K562 (cell line): ENCODE measurements around the gene LRP1. TPM values are rescaled to one million over a fixed set of nuclear protein-coding genes. Genes with fewer than 3 reads are reported as not detected.

Experiments used
- ATAC-seq: fragments of 200-7000 bp; cut with Tn5 transposase; 3 replicates; pipeline ENCODE4 v1.9.1; 2020; ENCODE audit warnings: moderate library complexity
- BruUV-seq: library from RNA; stranded (reverse); fragments of 400-500 nt; replicated peaks from 2 replicates; lab custom pipeline; 2021; lab: Mats Ljungman, UMichigan
- CTCF ChIA-PET: fragments of 300-600 bp; formaldehyde crosslinking; extraction: SDS; loops from one replicate; lab custom pipeline; 2021; ENCODE audit warnings: low intra/inter-chr PET ratio; lab: Yijun Ruan, JAX
- POLR2A ChIA-PET: fragments of 300-600, 350-650 bp; sonication (Branson Sonifier 250); formaldehyde crosslinking; extraction: SDS; loops from one replicate; lab custom pipeline; 2021; ENCODE audit warnings: antibody characterized with exemption, inconsistent platforms; lab: Yijun Ruan, JAX
- DNase-seq, 4 experiments: peaks; one replicate each; pipeline versions ENCODE4 v3.0.0 to v3.0.0-alpha.2; 2011 to 2018; ENCODE audit warnings: low spot score in 3 of 4, mixed read lengths in 3 of 4; ENCODE audit errors: extremely low read depth in 1 of 4
- FAIRE-seq: peaks from 2 replicates; lab custom pipeline; 2011; peaks lifted over from hg19 to GRCh38; lab: Jason Lieb, UNC
- H2AFZ ChIP-seq: 2 replicates; pipeline ENCODE4 v1.6.0; 2011; ENCODE audit warnings: low read depth, low read length, control low read depth, inconsistent platforms
- H3K27ac ChIP-seq: fragments of 200-600 bp; 3 replicates; pipeline ENCODE4 v1.8.0; 2011; ENCODE audit warnings: low read depth, mild to moderate bottlenecking, control low read depth, inconsistent platforms, low read length, moderate library complexity, mixed read lengths; ENCODE audit errors: extremely low read depth
- H3K27me3 ChIP-seq, 2 experiments: fragments of 300-600 bp in 1 of 2; 2 replicates in 1 of 2; 3 replicates in 1 of 2; pipeline versions ENCODE4 v1.6.0 to v1.8.0; 2011; ENCODE audit warnings: inconsistent platforms in 2 of 2, low read length in 2 of 2, mild to moderate bottlenecking in 1 of 2, mixed read lengths in 1 of 2, moderate library complexity in 1 of 2; ENCODE audit not compliant: control insufficient read depth in 2 of 2, insufficient read depth in 2 of 2
- H3K36me3 ChIP-seq: fragments of 300-600 bp; 3 replicates; pipeline ENCODE4 v1.8.0; 2011; ENCODE audit warnings: mild to moderate bottlenecking, low read length, inconsistent platforms; ENCODE audit not compliant: control insufficient read depth, insufficient read depth
- H3K4me1 ChIP-seq, 2 experiments: fragments of 200-600 bp in 1 of 2; replicated peaks in 1 of 2; 2 replicates in 1 of 2; 3 replicates in 1 of 2; pipeline versions ENCODE4 v1.5.1 to v1.8.0; 2011; ENCODE audit warnings: inconsistent platforms in 2 of 2, low read length in 2 of 2, mild to moderate bottlenecking in 1 of 2, mixed read lengths in 1 of 2, moderate library complexity in 1 of 2; ENCODE audit not compliant: control insufficient read depth in 2 of 2, insufficient read depth in 2 of 2
- H3K4me2 ChIP-seq: 2 replicates; pipeline ENCODE4 v1.6.1; 2011; ENCODE audit warnings: low read length, control low read depth, inconsistent platforms, mixed read lengths; ENCODE audit not compliant: insufficient read depth
- H3K4me3 ChIP-seq: fragments of 200-600 bp; sonication (generic), shearing (Covaris generic); 2 replicates; pipeline ENCODE4 v1.5.1; 2016; ENCODE audit warnings: control low read depth, inconsistent platforms
- H3K79me2 ChIP-seq: fragments of 200-600 bp; 3 replicates; pipeline ENCODE4 v1.8.0; 2011; ENCODE audit warnings: low read length, inconsistent platforms; ENCODE audit not compliant: control insufficient read depth, insufficient read depth
- H3K9ac ChIP-seq, 2 experiments: 2 replicates each; pipeline versions ENCODE4 v1.6.0 to v1.6.1; 2011; ENCODE audit warnings: low read depth in 2 of 2, low read length in 2 of 2, control low read depth in 1 of 2, inconsistent platforms in 1 of 2, mild to moderate bottlenecking in 1 of 2, mixed read lengths in 1 of 2; ENCODE audit not compliant: insufficient read depth in 1 of 2
- H3K9me1 ChIP-seq: one replicate; pipeline ENCODE4 v1.6.0; 2011; ENCODE audit warnings: inconsistent platforms, mild to moderate bottlenecking, low read length, moderate library complexity; ENCODE audit not compliant: control insufficient read depth, insufficient read depth
- H3K9me3 ChIP-seq: replicated peaks from 2 replicates; pipeline ENCODE4 v1.5.1; 2011; ENCODE audit warnings: low read depth, low read length, inconsistent platforms; ENCODE audit not compliant: control insufficient read depth, insufficient read depth
- H4K20me1 ChIP-seq: replicated peaks from 2 replicates; pipeline ENCODE4 v1.6.1; 2011; ENCODE audit warnings: low read length, inconsistent platforms, mixed read lengths; ENCODE audit not compliant: control insufficient read depth, insufficient read depth
- ARHGAP35 ChIP-seq: fragments of 450-650 bp; IDR thresholded peaks from 2 replicates; pipeline ENCODE4 v1.6.1; 2018; ENCODE audit not compliant: partially characterized antibody
- ARNT ChIP-seq, 2 experiments: fragments of 450-650 bp; IDR thresholded peaks; 2 replicates each; pipeline ENCODE4 v1.6.1; 2016; ENCODE audit warnings: mild to moderate bottlenecking in 1 of 2
- ATF3 ChIP-seq, 2 experiments: fragments of 450-650 bp in 1 of 2; sonication (generic) in 1 of 2; formaldehyde crosslinking in 1 of 2; IDR thresholded peaks in 1 of 2; conservative IDR thresholded peaks in 1 of 2; 2 replicates each; pipeline versions ENCODE4 v1.6.1 to v1.8.1; 2016 to 2023; ENCODE audit warnings: mild to moderate bottlenecking in 2 of 2, moderate library complexity in 2 of 2, inconsistent platforms in 1 of 2, missing genetic modification reagents in 1 of 2
- BRD4 ChIP-seq: fragments of 200-600 bp; sonication (generic); IDR thresholded peaks from 2 replicates; pipeline ENCODE4 v1.6.1; 2017; ENCODE audit warnings: inconsistent platforms
- CBX2 ChIP-seq: fragments of 200-600 bp; sonication (generic); IDR thresholded peaks from one replicate; pipeline ENCODE4 v1.6.1; 2012; ENCODE audit warnings: mild to moderate bottlenecking, low read length, inconsistent platforms; ENCODE audit not compliant: insufficient read depth, poor library complexity, severe bottlenecking
- CGGBP1 ChIP-seq: fragments of 250-450 bp; sonication (Bioruptor Pico); IDR thresholded peaks from 2 replicates; pipeline ENCODE4 v1.9.0; 2021; ENCODE audit warnings: mild to moderate bottlenecking
- DIDO1 ChIP-seq: fragments of 450-650 bp; IDR thresholded peaks from 2 replicates; pipeline ENCODE4 v1.6.1; 2016; ENCODE audit warnings: low read depth, missing biosample characterization, missing genetic modification characterization
- FOXO4 ChIP-seq: fragments of 450-650 bp; formaldehyde crosslinking; IDR thresholded peaks from 2 replicates; pipeline ENCODE4 v1.4.0; 2020; ENCODE audit warnings: mild to moderate bottlenecking, moderate library complexity
- HMG20B ChIP-seq: fragments of 250-450 bp; sonication (Bioruptor Pico); IDR thresholded peaks from 2 replicates; pipeline ENCODE4 v1.5.0; 2021; ENCODE audit warnings: mild to moderate bottlenecking
- KAT8 ChIP-seq: fragments of 450-650 bp; IDR thresholded peaks from 2 replicates; pipeline ENCODE4 v1.6.1; 2016; ENCODE audit warnings: low read depth, mild to moderate bottlenecking
- KDM1A ChIP-seq, 2 experiments: fragments of 450-650 bp; IDR thresholded peaks; 2 replicates each; pipeline ENCODE4 v1.6.1; 2016; ENCODE audit warnings: mild to moderate bottlenecking in 2 of 2
- RBM25 ChIP-seq: fragments of 200-400 bp; formaldehyde crosslinking; IDR thresholded peaks from 2 replicates; pipeline ENCODE4 v1.6.1; 2018; ENCODE audit warnings: low read length, low read depth, moderate library complexity; ENCODE audit not compliant: severe bottlenecking
- SIRT6 ChIP-seq: IDR thresholded peaks from one replicate; pipeline ENCODE4 v1.6.1; 2012; ENCODE audit warnings: low read depth, mild to moderate bottlenecking, control low read depth, inconsistent platforms, low read length, moderate library complexity
- SMARCA5 ChIP-seq: fragments of 450-650 bp; IDR thresholded peaks from 2 replicates; pipeline ENCODE4 v1.6.1; 2016
- THAP7 ChIP-seq: fragments of 250-450 bp; sonication (Bioruptor Pico); IDR thresholded peaks from 2 replicates; pipeline ENCODE4 v1.5.0; 2021
- THRB ChIP-seq: fragments of 450-650 bp; formaldehyde crosslinking; conservative IDR thresholded peaks from 2 replicates; pipeline ENCODE4 v1.4.0; 2022; ENCODE audit warnings: mild to moderate bottlenecking, missing genetic modification characterization
- WGBS: fragments of 100-300 bp; shearing (Covaris generic); methylation state at CpG from one replicate; pipeline ENCODE4 v1.1.6; 2016; ENCODE audit warnings: low coverage, mixed read lengths; ENCODE audit not compliant: insufficient coverage; ENCODE audit errors: missing lambda C conversion rate; 5-methylcytosine and 5-hydroxymethylcytosine counted together
- in situ Hi-C: fragments of 300-500 bp; cut with MboI; formaldehyde crosslinking; loops from 4 replicates; pipeline ENCODE4 v1.15.0; 2018; ENCODE audit warnings: inconsistent platforms, mixed read lengths
- intact Hi-C: fragments of 100-400 bp; cut with micrococcal nuclease; formaldehyde crosslinking; loops from 2 replicates; pipeline ENCODE4 v1.14.2; 2022
- polyA plus RNA-seq, 8 experiments: library from polyadenylated mRNA; depleted of rRNA in 4 of 8; stranded (reverse) in 5 of 8; unstranded in 3 of 8; fragments of >200 nt; fragmentation: Nextera tagmentation in 2 of 8; fragmentation: Illumina TruSeq in 1 of 8; extraction: Ambion mirVana in 2 of 8; extraction: Trizol in 1 of 8; gene quantifications; 2 replicates each; pipeline versions ENCODE4 v1.2.1 to v1.2.3, GENCODE V29; 2011 to 2014; ENCODE audit warnings: inconsistent platforms in 1 of 8, missing spikeins in 1 of 8
- total RNA-seq, 7 experiments: library from RNA; depleted of rRNA in 6 of 7; stranded (reverse); fragments of >200 nt in 6 of 7; fragmentation: Illumina TruSeq in 2 of 7; extraction: Trizol in 2 of 7; gene quantifications; 2 replicates each; pipeline versions ENCODE4 v1.2.1 to v1.2.3, GENCODE V29; 2011 to 2021; ENCODE audit warnings: low replicate concordance in 1 of 7

The LRP1 gene
- total and polyA plus RNA-seq, 9 of the 15 experiments (the other 6 are each of a cell fraction or from before 2014, with no cell fraction given): 0.04 to 0.64 (median 0.19) TPM; not detected in 2

- WGBS: 50% methylated on average over 5 of the region's 7 CpGs
- FAIRE-seq (no peak), DNase-seq (peak in 2 of 4 experiments; percentile 3 to 6), ATAC-seq (no peak)
- peak overlapping the region; percentile 97 for H3K4me2 ChIP-seq
- intact Hi-C loops (loop anchor here (5.0 kb wide), 1 partner anchor 267 kb away; no protein-coding TSS in a partner anchor), in situ Hi-C loops (loop anchor here (5.0 kb wide), 2 partner anchors 42 to 102 kb away; partner anchors contain the start of gene ZBTB39)
- peak overlapping the region; percentile 93 for H2AFZ ChIP-seq
- H3K9ac ChIP-seq: peak overlapping the region; percentile 81 to 92; a peak in 1 of 4 replicates
- H3K27ac ChIP-seq: peak overlapping the region; percentile 91; the same call in 2 of the 3 replicates
- no peaks in the 10 kb centered on the region for H4K20me1 ChIP-seq
- H3K4me3 ChIP-seq: peak overlapping the region; percentile 48
- H3K9me3 ChIP-seq: no peaks in the 10 kb centered on the region
- no peaks in the 10 kb centered on the region for H3K27me3 ChIP-seq
- H3K36me3 ChIP-seq: peaks cover 27% of the 10 kb centered on the region; the same call in 2 of the 3 replicates
- CTCF ChIA-PET: no interaction called here
- peaks cover 22 to 43% of the 10 kb centered on the region in 2 experiments; a peak in 4 of 5 replicates for H3K4me1 ChIP-seq
- BruUV-seq: no TSS peak
- H3K9me1 ChIP-seq: no peaks in the 10 kb centered on the region
- H3K79me2 ChIP-seq: peaks cover 12% of the 10 kb centered on the region; the same call in 2 of the 3 replicates
- POLR2A ChIA-PET: interaction anchor here (0.6 to 2.3 kb wide), 4 partner anchors 11 to 121 kb away, joined by 3 to 7 read pairs (median 4); no protein-coding TSS in a partner anchor
- TF ChIP-seq ARHGAP35 (peak; percentile 54), DIDO1 (tag) (no peak), HMG20B (CRISPR knock-in tag) (no peak), THAP7 (no peak), CGGBP1 (CRISPR knock-in tag) (no peak), BRD4 (no peak), KAT8 (no peak), RBM25 (peak; percentile 93), SMARCA5 (peak; percentile 49; the same call in 1 of the 2 replicates), KDM1A (IDR thresholded peaks at IDR 0.05) (peak in 1 of 2 experiments; percentile 67; a peak in 3 of 4 replicates), ATF3 (IDR thresholded peaks at IDR 0.05) (no peak), ATF3 (CRISPR knock-in tag; conservative IDR thresholded peaks at IDR 0.05) (no peak), SIRT6 (no peak), CBX2 (no peak), ARNT (IDR thresholded peaks at IDR 0.05) (no peak), FOXO4 (CRISPR knock-in tag) (no peak), THRB (CRISPR knock-in tag) (peak; percentile 43; the same call in 1 of the 2 replicates)
Observed at GRCh38 chr12:57109207-57110103, 18.8 kb upstream of the LRP1 start.
